ENCODE measurements around the gene TGFBI. TPM values are rescaled to one million over a fixed set of nuclear protein-coding genes. Genes with fewer than 3 reads are reported as not detected.

TGFBI gene
- polyA plus RNA-seq, 3 donors: 480 to 653 (median 565) TPM

DNA sequence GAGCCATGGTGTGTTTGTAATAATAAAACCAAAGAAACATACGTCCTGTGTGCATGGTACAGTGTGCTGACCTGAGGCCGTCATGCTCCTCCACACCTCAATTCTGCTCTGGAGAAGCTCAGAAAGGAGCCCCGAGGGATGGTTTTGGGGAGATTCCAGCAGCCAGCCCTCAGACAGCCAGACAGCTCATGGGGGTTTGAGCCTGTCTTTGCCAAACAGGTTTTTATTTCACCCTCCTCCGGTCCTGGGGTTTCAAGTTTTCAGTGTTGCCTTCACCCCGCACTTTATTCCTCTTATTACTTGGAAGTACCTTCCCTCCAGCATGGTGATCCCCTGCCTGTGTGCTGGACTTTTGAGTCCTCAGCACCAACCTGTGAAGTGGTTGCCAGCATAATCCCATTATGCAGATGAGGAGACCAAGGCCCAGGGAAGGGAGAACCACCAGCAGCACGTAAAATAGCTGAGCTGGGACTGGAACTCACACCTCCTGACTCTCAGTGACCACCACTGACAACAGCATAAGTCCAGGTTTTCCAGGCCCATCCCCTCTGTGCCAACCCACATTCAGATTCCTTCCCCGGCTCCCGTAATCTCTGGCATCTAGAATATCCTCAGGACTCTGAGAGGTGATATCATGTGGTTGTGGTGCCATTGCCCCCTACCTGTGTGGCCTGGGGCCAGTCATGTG lies 35.1 kb downstream of the TGFBI start:
- Mint-ChIP-seq H3K27ac (peak overlapping the region in 2 of 7 donors; percentile 13 to 44), H3K9me3 (peaks cover 0 to 4% (median 0%) of the 10 kb centered on the region in 7 donors)
- WGBS (ENCODE audit: insufficient coverage): 100% methylated on average over 4 of the region's 8 CpGs

DNA sequence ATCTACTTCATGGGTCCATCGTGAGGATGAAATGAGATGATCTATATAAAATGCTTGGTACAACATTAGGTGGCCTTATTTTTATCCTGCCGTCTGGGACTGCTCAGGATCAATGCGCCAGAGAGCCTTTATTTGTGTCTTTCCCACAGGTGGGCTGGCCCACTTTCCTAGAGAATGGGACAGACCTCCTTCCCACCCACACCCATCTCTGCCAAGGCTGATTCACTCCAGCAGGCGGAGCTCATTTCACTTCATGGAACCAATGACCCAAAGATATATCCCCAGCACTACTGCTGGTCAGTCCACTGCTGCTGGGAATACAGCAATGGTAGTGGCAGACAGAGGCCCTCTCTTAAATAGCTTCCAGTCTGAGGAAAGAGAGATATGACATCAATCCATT lies 35.7 kb downstream of the TGFBI start:
- Histone ChIP-seq H3K4me2 (replicated peaks; ENCODE audit: extremely low read depth, low read length, poor library complexity, severe bottlenecking) (no peak overlapping the region), H3K36me3 (replicated peaks in 1 of 2; ENCODE audit: control insufficient read depth in 1 of 2, insufficient read depth in 2 of 2, low read length in 2 of 2) (peaks cover 62 to 67% of the 10 kb centered on the region in 2 donors), H4K20me1 (ENCODE audit: insufficient read depth, low read length) (peaks cover 62% of the 10 kb centered on the region), H3K4me1 (ENCODE audit: control insufficient read depth in 1 of 2, insufficient read depth in 2 of 2, low read length in 2 of 2) (no peaks in the 10 kb centered on the region), H3K27me3 (ENCODE audit: control insufficient read depth in 2 of 2, insufficient read depth in 2 of 2, low read length in 2 of 2) (no peaks in the 10 kb centered on the region), H3K4me3 (replicated peaks in 1 of 3; ENCODE audit: low read depth in 2 of 3, low read length in 3 of 3) (no peak overlapping the region), H2AFZ (ENCODE audit: insufficient read depth, low read depth, low read length, poor library complexity, severe bottlenecking) (no peak overlapping the region), H3K27ac (ENCODE audit: low read depth in 1 of 2, low read length in 2 of 2) (no peak overlapping the region), H3K79me2 (ENCODE audit: insufficient read depth, low read length) (no peaks in the 10 kb centered on the region), H3K9ac (ENCODE audit: insufficient read depth, low read length, poor library complexity, severe bottlenecking) (no peak overlapping the region), H3K9me3 (replicated peaks in 1 of 2; ENCODE audit: control insufficient read depth in 1 of 2, insufficient read depth in 1 of 2, low read length in 2 of 2) (no peaks in the 10 kb centered on the region)
- intact Hi-C loops (cut with micrococcal nuclease): loop anchor here in 1 of 2 donors (5.0 kb wide), 2 partner anchors 87 to 117 kb away; no protein-coding TSS in a partner anchor
- Mint-ChIP-seq H3K4me3 (no peak overlapping the region), H3K27ac (peak overlapping the region in 1 of 7 donors; percentile 44), H3K36me3 (peaks cover 74 to 81% of the 10 kb centered on the region in 2 donors), H3K9me3 (peaks cover 0 to 4% (median 0%) of the 10 kb centered on the region in 7 donors), H3K4me1 (peaks cover 2% of the 10 kb centered on the region), H3K27me3 (ENCODE audit: low read depth in 3 of 3) (peaks cover 3 to 8% (median 5%) of the 10 kb centered on the region in 3 donors)
- WGBS (ENCODE audit: insufficient coverage): 100% methylated on average over 3 of the region's 4 CpGs
- TF ChIP-seq CTCF (IDR thresholded peaks at IDR 0.05): no peak
- DNase-seq: no peak

More for the DNA sequence above, 35.1 kb downstream of the TGFBI start:
- H3K9ac ChIP-seq (ENCODE audit: insufficient read depth, low read length, poor library complexity, severe bottlenecking): no peak overlapping the region
- H3K27me3 Mint-ChIP-seq (ENCODE audit: low read depth in 3 of 3): peaks cover 3 to 6% (median 5%) of the 10 kb centered on the region in 3 donors
- no peaks in the 10 kb centered on the region for H3K27me3 ChIP-seq (ENCODE audit: control insufficient read depth in 2 of 2, insufficient read depth in 2 of 2, low read length in 2 of 2)
- intact Hi-C loops (cut with micrococcal nuclease): loop anchor here in 1 of 2 donors (5.0 kb wide), 2 partner anchors 87 to 117 kb away; no protein-coding TSS in a partner anchor
- no peak overlapping the region for H2AFZ ChIP-seq (ENCODE audit: insufficient read depth, low read depth, low read length, poor library complexity, severe bottlenecking)
- H3K4me2 ChIP-seq (replicated peaks; ENCODE audit: extremely low read depth, low read length, poor library complexity, severe bottlenecking): no peak overlapping the region
- no peaks in the 10 kb centered on the region for H3K9me3 ChIP-seq (replicated peaks in 1 of 2; ENCODE audit: control insufficient read depth in 1 of 2, insufficient read depth in 1 of 2, low read length in 2 of 2)
- H3K4me1 ChIP-seq (ENCODE audit: control insufficient read depth in 1 of 2, insufficient read depth in 2 of 2, low read length in 2 of 2): no peaks in the 10 kb centered on the region
- H3K4me3 ChIP-seq (replicated peaks in 1 of 3; ENCODE audit: low read depth in 2 of 3, low read length in 3 of 3): no peak overlapping the region
- no peak for DNase-seq
- H3K4me3 Mint-ChIP-seq: no peak overlapping the region
- H3K79me2 ChIP-seq (ENCODE audit: insufficient read depth, low read length): no peaks in the 10 kb centered on the region
- H3K36me3 ChIP-seq (replicated peaks in 1 of 2; ENCODE audit: control insufficient read depth in 1 of 2, insufficient read depth in 2 of 2, low read length in 2 of 2): peaks cover 67 to 73% of the 10 kb centered on the region in 2 donors
- peaks cover 2% of the 10 kb centered on the region for H3K4me1 Mint-ChIP-seq
- no peak overlapping the region for H3K27ac ChIP-seq (ENCODE audit: low read depth in 1 of 2, low read length in 2 of 2)
- TF ChIP-seq CTCF (IDR thresholded peaks at IDR 0.05): no peak
- peaks cover 66% of the 10 kb centered on the region for H4K20me1 ChIP-seq (ENCODE audit: insufficient read depth, low read length)
- peaks cover 80 to 81% of the 10 kb centered on the region in 2 donors for H3K36me3 Mint-ChIP-seq
